GM12891 (cell line): ENCODE data around the gene STH.

Source experiments
- DNase-seq: peaks from one replicate; pipeline ENCODE4 v3.0.0; 2011; ENCODE audit warnings: low spot score; ENCODE audit not compliant: insufficient read length
- FAIRE-seq: peaks from 2 replicates; lab custom pipeline; 2011; peaks lifted over from hg19 to GRCh38; lab: Jason Lieb, UNC
- PAX5 ChIP-seq: IDR thresholded peaks from 2 replicates; pipeline ENCODE4 v1.6.1; 2011; ENCODE audit warnings: low read length, moderate library complexity, mild to moderate bottlenecking; ENCODE audit not compliant: insufficient read depth, severe bottlenecking
- POLR2A ChIP-seq: IDR thresholded peaks from 2 replicates; pipeline ENCODE4 v1.6.1; 2011; ENCODE audit warnings: low read depth, low read length, control low read depth
- POLR2AphosphoS5 ChIP-seq: IDR thresholded peaks from 2 replicates; pipeline ENCODE4 v1.6.1; 2011; ENCODE audit warnings: low read depth, low read length, control low read depth
- POU2F2 ChIP-seq: IDR thresholded peaks from 2 replicates; pipeline ENCODE4 v1.6.1; 2011; ENCODE audit warnings: low read depth, mild to moderate bottlenecking, control low read depth, low read length, moderate library complexity
- SPI1 ChIP-seq: IDR thresholded peaks from 2 replicates; pipeline ENCODE4 v1.6.1; 2011; ENCODE audit warnings: low read depth, low read length, control low read depth
- TAF1 ChIP-seq: IDR thresholded peaks from 2 replicates; pipeline ENCODE4 v1.6.1; 2011; ENCODE audit warnings: low read depth, low read length, control low read depth

STH gene

DNA sequence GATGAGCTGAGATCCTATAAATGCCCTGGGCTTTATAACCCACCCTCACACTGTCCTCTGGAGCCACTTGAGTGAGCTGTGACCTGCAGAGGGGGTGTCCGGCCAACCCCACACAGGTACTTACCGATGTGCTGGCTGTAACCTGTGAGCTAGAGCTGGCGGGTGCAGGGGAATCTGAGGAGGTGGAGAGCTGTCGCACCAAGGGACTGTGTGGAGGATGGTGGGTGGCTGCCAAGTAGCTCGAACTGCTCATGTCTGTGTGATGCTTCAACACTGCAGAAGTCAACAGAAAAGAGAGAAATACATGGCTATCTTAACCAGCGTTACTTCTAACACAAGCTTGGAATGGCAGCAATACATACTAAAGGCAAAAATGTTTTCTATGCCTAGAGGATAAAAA is 39.4 kb downstream of the STH start:
- FAIRE-seq: no peak
- no peak for TF ChIP-seq POU2F2
- no peak for DNase-seq

GRCh38 chr17:46038937-46039336 is 39.9 kb downstream of the STH start:
- FAIRE-seq (no peak), DNase-seq (no peak)
- TF ChIP-seq POLR2AphosphoS5: no peak
- no peak for TF ChIP-seq TAF1
- no peak for TF ChIP-seq POU2F2
- no peak for TF ChIP-seq POLR2A
- TF ChIP-seq PAX5: no peak
- no peak for TF ChIP-seq SPI1

DNA sequence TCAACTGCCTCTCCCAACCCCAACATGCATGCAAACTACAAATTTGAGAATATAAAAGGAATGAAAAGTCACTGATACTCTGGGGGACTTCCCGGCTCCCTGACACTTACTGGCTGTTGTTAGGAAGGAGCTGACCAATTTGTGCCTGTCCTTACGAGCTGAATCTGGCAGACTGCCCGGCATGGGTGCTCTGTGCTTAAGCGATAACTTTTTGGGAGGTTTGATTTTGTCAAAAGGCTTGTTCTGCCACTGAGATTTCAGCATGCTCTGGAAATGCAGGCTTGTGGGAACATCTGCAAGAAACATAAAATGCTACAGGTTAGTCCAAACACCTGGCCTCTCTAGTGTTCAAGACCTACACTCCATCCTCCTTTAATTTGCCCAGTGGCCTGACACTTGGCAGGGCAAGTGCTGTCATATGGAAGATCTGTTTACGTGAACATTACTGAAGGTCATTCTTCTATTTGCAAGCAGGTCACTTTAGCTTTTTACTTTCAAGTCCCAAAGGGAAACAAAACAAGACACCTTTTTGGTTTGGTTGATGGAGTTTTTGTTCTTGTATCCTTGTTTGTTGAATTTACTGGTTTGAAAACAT is 40.6 kb downstream of the STH start:
- DNase-seq: no peak
- TF ChIP-seq SPI1 (no peak), TAF1 (no peak), POU2F2 (no peak), POLR2AphosphoS5 (no peak), POLR2A (no peak), PAX5 (no peak)
- no peak for FAIRE-seq

DNA sequence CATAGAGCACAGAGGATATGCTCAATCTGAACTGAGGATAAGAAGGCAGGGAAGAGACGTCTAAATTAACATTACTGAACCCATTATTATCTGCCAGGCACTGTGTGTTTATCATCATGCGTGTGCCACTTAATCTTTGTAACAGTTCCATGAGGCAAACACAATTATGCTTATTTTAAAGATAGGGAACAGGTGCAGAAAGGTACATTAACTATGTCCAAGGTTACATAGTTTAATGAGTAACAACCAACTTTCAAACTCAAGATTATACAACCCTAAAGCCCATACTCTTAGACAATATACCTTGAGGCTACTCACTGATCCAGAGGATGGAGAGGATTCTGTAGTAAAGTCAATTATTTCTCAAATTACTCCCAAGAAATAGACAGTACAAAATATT is 43.2 kb downstream of the STH start:
- no peak for FAIRE-seq

GRCh38 chr17:46042925-46043324 is 43.9 kb downstream of the STH start:
- TF ChIP-seq PAX5: no peak
- no peak for TF ChIP-seq POU2F2
- TF ChIP-seq TAF1: no peak
- no peak for TF ChIP-seq POLR2AphosphoS5
- no peak for DNase-seq
- FAIRE-seq: no peak

More for the DNA sequence above, 43.2 kb downstream of the STH start:
- TF ChIP-seq PAX5: no peak
- no peak for TF ChIP-seq POU2F2
- TF ChIP-seq TAF1: no peak
- TF ChIP-seq POLR2A: no peak
- TF ChIP-seq POLR2AphosphoS5: no peak
- TF ChIP-seq SPI1: no peak
- DNase-seq: no peak

- DNase-seq: no peak
- no peak for FAIRE-seq
- no peak for TF ChIP-seq SPI1
These were observed 44.6 kb downstream of the STH start for GRCh38 chr17:46043606-46044005.

DNA sequence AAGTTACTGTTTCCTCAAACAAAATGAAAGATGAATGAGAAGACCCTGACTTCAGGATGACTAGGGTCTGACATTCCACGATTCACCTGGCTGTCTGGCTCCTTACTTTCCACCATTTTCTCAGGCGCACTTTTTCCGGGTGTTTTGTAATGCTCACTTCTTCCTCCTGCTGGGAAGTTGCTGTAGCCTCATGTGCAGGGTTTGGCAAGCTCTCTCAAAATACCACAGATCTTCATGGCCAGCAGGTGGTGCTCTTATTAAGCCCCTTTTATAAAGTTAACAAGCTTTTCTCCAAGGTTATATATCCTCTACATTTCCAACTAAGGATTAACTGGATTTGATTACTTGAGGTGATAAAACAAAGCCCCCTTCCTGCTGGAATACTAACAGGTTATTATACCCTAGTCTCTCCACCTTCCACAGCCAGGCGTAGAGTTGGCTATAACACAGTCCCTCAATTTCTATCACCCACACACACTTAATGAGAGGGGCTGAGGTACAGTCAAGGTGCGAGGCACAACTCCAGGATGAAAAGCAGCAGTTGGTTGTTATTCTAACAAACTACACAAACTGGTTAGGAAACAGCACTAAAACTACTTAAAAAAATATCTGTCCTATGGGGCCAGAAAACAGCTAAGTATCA is 45.4 kb downstream of the STH start:
- DNase-seq: no peak
- FAIRE-seq: peak; percentile 26
- no peak for TF ChIP-seq PAX5
- TF ChIP-seq POU2F2: no peak
- TF ChIP-seq SPI1: no peak
- TF ChIP-seq POLR2AphosphoS5: no peak
- no peak for TF ChIP-seq POLR2A
- TF ChIP-seq TAF1: no peak

DNA sequence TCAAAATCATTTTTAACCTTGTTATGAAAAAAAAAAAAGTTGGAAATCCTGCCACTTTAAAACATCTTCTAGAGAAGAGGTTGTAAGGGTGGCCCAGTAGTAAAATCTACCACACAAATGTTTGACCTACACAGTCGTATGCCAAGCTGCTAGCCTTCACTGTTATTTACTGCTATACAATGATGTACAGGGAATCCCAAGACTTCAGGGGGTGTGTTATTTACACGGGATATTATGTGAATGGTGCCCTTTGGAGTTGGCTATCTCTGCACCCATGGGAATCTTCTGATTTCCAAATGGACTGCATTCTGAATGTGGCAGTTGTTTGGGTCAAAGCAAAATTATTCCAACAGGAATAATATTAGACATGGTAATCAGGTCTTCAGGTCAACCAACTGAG is 45.9 kb downstream of the STH start:
- FAIRE-seq (no peak), DNase-seq (no peak)
- TF ChIP-seq POLR2AphosphoS5: no peak
- TF ChIP-seq TAF1: no peak

DNA sequence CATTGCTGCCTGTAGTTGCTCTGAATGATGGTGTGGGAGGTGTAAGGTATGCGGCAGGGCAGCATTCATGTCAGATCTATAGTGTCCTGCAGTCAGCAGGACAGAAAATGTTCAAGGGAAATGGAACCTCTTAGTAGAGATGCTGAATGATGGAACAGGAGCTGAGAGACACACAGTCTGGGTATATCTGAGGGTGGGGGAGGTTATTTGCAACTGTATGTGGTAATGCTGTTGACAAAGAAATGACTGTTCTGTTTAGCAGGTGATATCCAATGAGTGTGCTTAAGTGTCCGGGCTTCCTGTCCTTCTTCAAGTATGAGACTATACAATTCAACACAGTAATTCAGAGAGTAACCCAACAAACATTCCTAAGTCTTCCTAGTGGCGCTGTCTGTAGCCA is 46.6 kb downstream of the STH start:
- FAIRE-seq (no peak), DNase-seq (no peak)
- TF ChIP-seq POU2F2 (no peak), TAF1 (no peak), POLR2A (no peak), SPI1 (no peak), PAX5 (no peak), POLR2AphosphoS5 (no peak)

DNA sequence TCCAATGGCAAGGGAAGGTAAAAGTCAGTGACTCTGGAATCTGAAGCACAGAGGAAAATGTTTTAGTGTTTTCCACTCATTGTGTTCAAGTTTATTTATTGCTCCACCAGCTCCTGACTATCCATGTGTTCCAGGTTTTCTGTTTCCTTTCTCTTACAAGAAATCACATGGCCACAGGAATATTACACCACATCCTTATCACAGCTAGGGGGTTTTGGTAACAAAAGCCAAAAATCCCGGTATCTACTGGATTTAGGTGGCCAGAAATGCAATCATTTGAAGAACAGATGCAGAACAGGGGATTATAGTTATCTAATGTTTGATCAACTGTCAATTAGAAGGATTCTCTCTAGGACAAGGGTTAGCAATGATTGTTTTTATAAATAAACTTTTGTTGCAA is 47.9 kb downstream of the STH start:
- DNase-seq (no peak), FAIRE-seq (no peak)
- TF ChIP-seq PAX5: no peak
- TF ChIP-seq POLR2A: no peak
- TF ChIP-seq POLR2AphosphoS5: no peak
- TF ChIP-seq SPI1: no peak
- no peak for TF ChIP-seq POU2F2
- no peak for TF ChIP-seq TAF1

- TF ChIP-seq PAX5 (no peak), POU2F2 (no peak), SPI1 (no peak), POLR2AphosphoS5 (no peak), POLR2A (no peak), TAF1 (no peak)
- FAIRE-seq: no peak
- no peak for DNase-seq
These were observed 48.3 kb downstream of the STH start for GRCh38 chr17:46047398-46047797.
